NCI-H1694 treated with DMSO at 0.1 percent for 48 hours (cell line): ENCODE results near the gene GOLGA8G.
"Not testable (repeated sequence)": the region's sequence is repeated elsewhere in the genome, so short reads cannot be mapped to it uniquely, and the experiment has no call there.

Experiments used
- DNase-seq: peaks from one replicate; lab custom pipeline; 2025; lab: John Stamatoyannopoulos, UW

GOLGA8G gene, protein sequence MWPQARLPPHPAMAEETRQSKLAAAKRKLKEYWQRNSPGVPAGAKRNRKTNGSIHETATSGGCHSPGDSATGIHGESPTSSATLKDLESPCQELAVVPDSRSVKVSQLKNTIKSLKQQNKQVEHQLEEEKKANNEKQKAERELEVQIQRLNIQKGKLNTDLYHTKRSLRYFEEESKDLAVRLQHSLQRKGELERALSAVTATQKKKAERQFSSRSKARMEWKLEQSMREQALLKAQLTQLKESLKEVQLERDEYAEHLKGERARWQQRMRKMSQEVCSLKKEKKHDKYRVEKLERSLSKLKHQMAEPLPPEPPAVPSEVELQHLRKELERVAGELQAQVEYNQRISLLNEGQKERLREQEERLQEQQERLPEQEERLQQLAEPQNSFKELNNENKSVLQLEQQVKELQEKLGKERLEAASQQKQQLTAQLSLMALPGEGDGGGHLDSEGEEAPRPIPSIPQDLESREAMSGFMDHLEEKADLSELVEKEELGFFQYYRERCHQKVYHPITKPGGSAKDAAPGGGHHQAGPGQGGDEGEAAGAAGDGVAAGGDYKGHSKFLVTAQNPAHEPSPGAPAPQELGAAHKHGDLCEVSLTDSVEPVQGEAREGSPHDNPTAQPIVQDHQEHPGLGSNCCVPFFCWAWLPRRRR

DNA sequence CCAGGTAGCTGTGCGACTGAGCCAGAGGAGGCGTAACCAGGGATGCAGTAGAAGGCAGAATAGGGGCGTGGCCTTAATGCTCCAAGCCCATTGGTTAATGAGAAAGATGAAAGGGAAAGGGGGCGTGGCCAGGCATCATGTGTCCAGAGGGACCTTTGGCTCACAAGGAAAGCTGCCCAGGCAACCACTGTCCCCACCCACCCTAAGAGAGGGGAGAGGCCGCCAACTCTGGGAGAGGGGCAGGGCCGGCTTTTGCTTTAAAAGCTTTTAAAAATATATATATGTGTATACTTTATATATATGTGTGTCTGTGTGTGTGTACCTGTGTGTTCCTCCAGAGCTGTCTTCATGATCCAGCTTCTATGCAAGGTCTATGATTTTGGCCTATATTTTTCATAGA, at the start of gene GOLGA8G:
Gene GOLGA8G, minus strand, starts transcription at position 18 of the 400 bp plus-strand sequence. CDS start 62 bp downstream, outside the sequence.
- not testable (repeated sequence) for DNase-seq

DNA sequence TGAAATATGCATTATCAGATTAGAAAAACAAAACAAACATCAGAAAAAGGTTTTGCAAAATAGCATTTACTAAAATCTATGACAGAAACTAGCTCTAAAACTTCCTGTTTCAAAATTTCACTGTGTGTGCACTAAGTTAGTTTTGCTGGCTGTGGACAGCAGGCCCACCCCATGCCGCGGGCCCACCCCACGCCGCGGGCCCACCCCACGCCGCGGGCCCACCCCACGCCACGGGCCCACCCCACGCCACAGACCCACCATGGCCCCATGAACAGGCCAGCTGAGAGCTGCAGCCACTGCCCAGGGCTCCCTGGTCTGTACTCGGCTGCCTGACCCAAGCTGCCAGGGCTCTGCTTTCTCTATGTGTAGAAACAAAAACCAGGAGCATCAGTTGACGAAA, 40.6 kb upstream of the GOLGA8G start:
- not testable (repeated sequence) for DNase-seq

DNA sequence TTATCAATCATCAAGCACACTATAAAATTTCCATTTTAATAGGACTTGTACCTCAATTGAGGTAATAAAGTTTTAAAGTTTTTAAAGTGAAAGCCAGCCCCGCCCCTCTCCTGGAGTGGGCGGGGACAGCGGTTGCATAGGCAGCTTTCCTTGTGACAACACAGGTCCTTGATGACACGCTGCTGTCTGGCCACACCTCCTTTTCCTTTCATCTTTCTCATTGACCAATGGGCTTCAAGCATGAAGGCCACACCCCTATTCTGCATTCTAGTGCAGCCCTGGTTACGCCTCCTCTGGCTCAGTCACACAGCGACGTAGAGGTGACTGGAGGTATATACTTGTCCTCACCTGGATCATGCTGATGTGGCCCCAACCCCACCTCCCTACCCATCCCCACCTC, 20.5 kb upstream of the GOLGA8G start, which contains the start of gene GOLGA6L25:
Gene GOLGA6L25, plus strand, starts transcription at position 301 of the 400 bp plus-strand sequence. Its CDS starts 61 bp downstream, at position 362.
- not testable (repeated sequence) for DNase-seq

DNA sequence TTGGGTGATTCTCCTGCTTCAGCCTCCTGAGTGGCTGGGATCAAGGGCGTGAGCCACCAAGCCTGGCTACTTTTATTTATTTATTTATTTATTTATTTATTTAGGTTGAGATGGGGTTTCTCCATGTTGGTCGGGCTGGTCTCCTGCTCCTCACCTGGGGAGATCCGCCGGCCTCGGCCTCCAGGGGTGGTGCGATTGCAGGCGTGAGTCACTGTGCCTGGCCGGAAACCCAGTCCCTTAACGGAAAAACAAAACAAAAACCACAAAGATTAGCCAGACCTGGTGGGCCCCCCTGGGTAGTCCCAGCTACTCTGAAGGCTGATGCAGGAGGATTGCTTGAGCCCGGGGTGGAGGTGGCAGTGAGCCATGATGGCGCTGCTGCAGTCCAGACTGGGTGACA, 17.6 kb downstream of the GOLGA8G start:
- DNase-seq, result not testable (repeated sequence)

DNA sequence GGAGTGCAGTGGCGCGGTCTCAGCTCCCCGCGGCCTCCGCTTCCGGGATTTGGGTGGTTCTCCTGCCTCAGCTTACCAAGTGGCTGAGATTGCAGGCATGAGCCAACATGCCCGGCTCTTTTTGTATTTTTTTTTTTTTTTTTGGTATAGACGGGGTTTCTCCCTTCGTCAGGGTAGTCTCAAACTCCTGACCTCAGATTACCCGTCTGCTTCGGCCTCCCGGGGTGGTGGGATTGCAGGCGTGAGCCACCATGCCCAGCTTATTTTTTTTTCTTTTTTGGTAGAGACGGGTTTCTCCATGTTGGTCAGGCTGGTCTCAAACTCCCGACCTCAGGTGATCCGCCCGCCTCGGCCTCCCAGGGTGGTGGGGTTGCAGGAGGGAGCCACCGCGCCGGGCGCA, 18.6 kb downstream of the GOLGA8G start:
- DNase-seq, result not testable (repeated sequence)

DNA sequence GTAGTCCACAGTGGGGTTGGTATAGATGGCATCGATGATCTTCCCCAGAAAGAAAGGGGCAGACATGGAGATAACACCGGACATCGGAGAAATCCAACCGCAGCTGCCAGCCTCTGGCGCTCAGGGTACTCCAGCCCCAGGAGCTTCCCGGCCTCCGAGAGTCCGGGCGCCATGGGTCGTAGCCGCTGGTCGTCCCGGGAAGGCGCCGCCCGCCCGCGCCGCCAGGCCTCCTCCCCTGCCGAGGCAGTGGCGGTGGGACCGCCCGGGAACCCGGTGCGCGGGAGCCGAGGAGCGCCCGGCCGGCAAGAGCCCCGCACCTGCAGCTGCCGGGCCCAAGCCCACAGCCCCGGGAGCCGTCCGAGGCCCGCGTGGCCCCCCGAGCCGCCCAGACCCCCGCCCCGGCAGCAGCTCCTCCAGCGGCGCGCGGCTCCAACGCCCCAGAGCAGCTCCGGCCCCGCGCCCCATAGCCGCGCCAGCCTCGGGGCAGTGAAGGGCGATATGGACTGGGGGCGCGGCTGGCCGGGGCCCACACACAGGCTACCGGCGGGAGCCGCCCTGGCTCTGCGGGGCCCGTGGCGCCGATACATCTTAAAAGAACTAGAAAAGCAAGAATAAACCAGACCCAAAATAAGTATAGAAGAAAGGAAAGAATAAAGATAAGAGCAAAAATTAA, 24.4 kb downstream of the GOLGA8G start:
- DNase-seq, result not testable (repeated sequence)

DNA sequence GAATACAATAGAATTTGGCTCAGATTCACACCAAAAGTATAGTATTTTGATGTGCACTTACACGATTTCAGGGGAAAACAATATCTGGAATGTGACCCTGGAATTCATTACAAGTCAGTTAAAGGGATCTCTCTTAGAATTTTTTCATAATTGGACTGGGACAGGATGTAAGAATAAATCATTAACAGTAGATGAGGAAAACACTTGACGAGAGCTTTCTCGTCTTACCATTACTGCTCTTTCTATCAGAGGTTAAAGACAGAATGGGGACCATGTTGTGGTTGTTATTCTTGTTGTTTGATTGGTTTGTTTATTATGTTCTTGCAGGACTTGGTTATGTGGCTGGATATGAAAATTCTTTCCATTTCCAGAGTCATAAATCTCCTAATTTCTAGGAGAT, 51.4 kb downstream of the GOLGA8G start:
- DNase-seq, result not testable (repeated sequence)
